ENCODE measurements around the gene RHBDD1.

RHBDD1 gene

GRCh38 chr2:227000123-227000522, 164.3 kb downstream of the RHBDD1 start:
- POLR2A ChIA-PET, result no interaction called here
- no peak for DNase-seq (ENCODE audit: low read depth, low spot score)
- CTCF ChIA-PET, result interaction anchor here (1.3 kb wide), 1 partner anchor 15 kb away, joined by 3 read pairs; no protein-coding TSS in a partner anchor
- H3K4me3 ChIP-seq (ENCODE audit: low read depth, low read length), result no peak overlapping the region
- TF ChIP-seq CTCF (IDR thresholded peaks at IDR 0.05; ENCODE audit: insufficient read depth, low read length, missing control alignments), result no peak

- CTCF ChIA-PET, result no interaction called here
- no peak overlapping the region for H3K4me3 ChIP-seq (ENCODE audit: low read depth, low read length)
- DNase-seq (ENCODE audit: low read depth, low spot score), result no peak
- no peak for TF ChIP-seq CTCF (IDR thresholded peaks at IDR 0.05; ENCODE audit: insufficient read depth, low read length, missing control alignments)
- POLR2A ChIA-PET, result no interaction called here
These were observed 168.6 kb downstream of the RHBDD1 start for GRCh38 chr2:227004482-227004881.

- no peak overlapping the region for H3K4me3 ChIP-seq (ENCODE audit: low read depth, low read length)
- TF ChIP-seq CTCF (IDR thresholded peaks at IDR 0.05; ENCODE audit: insufficient read depth, low read length, missing control alignments), result no peak
- DNase-seq (ENCODE audit: low read depth, low spot score), result no peak
- ChIA-PET CTCF (no interaction called here), POLR2A (no interaction called here)
These were observed 170.5 kb downstream of the RHBDD1 start for GRCh38 chr2:227006189-227006897.

GRCh38 chr2:227007148-227007547, 171.3 kb downstream of the RHBDD1 start:
- ChIA-PET CTCF (interaction anchor here (0.7 kb wide), 1 partner anchor 22 kb away, joined by 3 read pairs; no protein-coding TSS in a partner anchor), POLR2A (no interaction called here)
- no peak for DNase-seq (ENCODE audit: low read depth, low spot score)
- H3K4me3 ChIP-seq (ENCODE audit: low read depth, low read length), result no peak overlapping the region
- no peak for TF ChIP-seq CTCF (IDR thresholded peaks at IDR 0.05; ENCODE audit: insufficient read depth, low read length, missing control alignments)

GRCh38 chr2:227007940-227008339, 172.1 kb downstream of the RHBDD1 start:
- no peak for TF ChIP-seq CTCF (IDR thresholded peaks at IDR 0.05; ENCODE audit: insufficient read depth, low read length, missing control alignments)
- H3K4me3 ChIP-seq (ENCODE audit: low read depth, low read length), result no peak overlapping the region
- DNase-seq (ENCODE audit: low read depth, low spot score), result no peak
- POLR2A ChIA-PET, result no interaction called here
- CTCF ChIA-PET, result interaction anchor here (0.7 kb wide), 1 partner anchor 22 kb away, joined by 3 read pairs; no protein-coding TSS in a partner anchor

GRCh38 chr2:227010433-227010832, 174.6 kb downstream of the RHBDD1 start:
- H3K4me3 ChIP-seq (ENCODE audit: low read depth, low read length), result no peak overlapping the region
- TF ChIP-seq CTCF (IDR thresholded peaks at IDR 0.05; ENCODE audit: insufficient read depth, low read length, missing control alignments), result no peak
- CTCF ChIA-PET, result no interaction called here
- no peak for DNase-seq (ENCODE audit: low read depth, low spot score)
- POLR2A ChIA-PET, result no interaction called here
